ENCODE results near the gene PLCG1.

Gene PLCG1

GRCh38 chr20:41166201-41167117, 29.1 kb downstream of the PLCG1 start:
- H3K4me3 ChIP-seq (ENCODE audit: low read depth, low read length) = no peak overlapping the region
- no peak for TF ChIP-seq CTCF (IDR thresholded peaks at IDR 0.05; ENCODE audit: low read depth, low read length)
- no peak for DNase-seq (ENCODE audit: low read depth, low spot score)
- in situ Hi-C loops (cut with HindIII; ENCODE audit: low sequenced_read_pairs) = no loop called here

GRCh38 chr20:41167118-41167470, 29.8 kb downstream of the PLCG1 start:
- in situ Hi-C loops (cut with HindIII; ENCODE audit: low sequenced_read_pairs) = no loop called here
- DNase-seq (ENCODE audit: low read depth, low spot score) = no peak
- TF ChIP-seq CTCF (IDR thresholded peaks at IDR 0.05; ENCODE audit: low read depth, low read length) = no peak

GRCh38 chr20:41167481-41168253, 30.3 kb downstream of the PLCG1 start:
- no peak overlapping the region for H3K4me3 ChIP-seq (ENCODE audit: low read depth, low read length)
- TF ChIP-seq CTCF (IDR thresholded peaks at IDR 0.05; ENCODE audit: low read depth, low read length) = no peak
- DNase-seq (ENCODE audit: low read depth, low spot score) = no peak
- in situ Hi-C loops (cut with HindIII; ENCODE audit: low sequenced_read_pairs) = no loop called here

More at GRCh38 chr20:41167118-41167470, 29.8 kb downstream of the PLCG1 start:
- H3K4me3 ChIP-seq (ENCODE audit: low read depth, low read length) = no peak overlapping the region

- in situ Hi-C loops (cut with HindIII; ENCODE audit: low sequenced_read_pairs) = no loop called here
- no peak overlapping the region for H3K4me3 ChIP-seq (ENCODE audit: low read depth, low read length)
- no peak for DNase-seq (ENCODE audit: low read depth, low spot score)
- TF ChIP-seq CTCF (IDR thresholded peaks at IDR 0.05; ENCODE audit: low read depth, low read length) = no peak
Observed at GRCh38 chr20:41168281-41169161, 31.2 kb downstream of the PLCG1 start.

GRCh38 chr20:41169162-41169690, 31.9 kb downstream of the PLCG1 start:
- DNase-seq (ENCODE audit: low read depth, low spot score) = no peak
- no peak overlapping the region for H3K4me3 ChIP-seq (ENCODE audit: low read depth, low read length)
- in situ Hi-C loops (cut with HindIII; ENCODE audit: low sequenced_read_pairs) = no loop called here
- no peak for TF ChIP-seq CTCF (IDR thresholded peaks at IDR 0.05; ENCODE audit: low read depth, low read length)
